Liver (tissue), 9 donors: ENCODE measurements around the gene LDHAL6B. TPM values are rescaled to one million over a fixed set of nuclear protein-coding genes. Genes with fewer than 3 reads are reported as not detected.

Experiments used
- DNase-seq: peaks from one replicate; pipeline ENCODE4 v3.0.0-alpha.2; 2017; ENCODE audit warnings: low spot score
- H3K27ac ChIP-seq, 2 donors: one replicate each; pipeline ENCODE4 v1.7.0; 2013; ENCODE audit warnings: inconsistent platforms in 2 of 2, low read length in 2 of 2, control low read depth in 1 of 2, low read depth in 1 of 2, mild to moderate bottlenecking in 1 of 2
- H3K27me3 ChIP-seq, 4 donors: one replicate each; pipeline versions ENCODE4 v1.6.1 to v1.7.0; 2013; ENCODE audit warnings: low read length in 3 of 4, inconsistent platforms in 1 of 4, mild to moderate bottlenecking in 1 of 4, moderate library complexity in 1 of 4; ENCODE audit not compliant: control insufficient read depth in 4 of 4, insufficient read depth in 4 of 4
- H3K36me3 ChIP-seq, 4 donors: one replicate each; pipeline versions ENCODE4 v1.6.1 to v1.7.0; 2013; ENCODE audit warnings: low read length in 3 of 4, mild to moderate bottlenecking in 3 of 4, low read depth in 1 of 4, moderate library complexity in 1 of 4; ENCODE audit not compliant: control insufficient read depth in 4 of 4, insufficient read depth in 3 of 4
- H3K4me1 ChIP-seq, 4 donors: one replicate each; pipeline versions ENCODE4 v1.6.1 to v1.7.0; 2013; ENCODE audit warnings: low read length in 3 of 4, mild to moderate bottlenecking in 3 of 4, moderate library complexity in 1 of 4; ENCODE audit not compliant: control insufficient read depth in 4 of 4, insufficient read depth in 4 of 4
- H3K4me3 ChIP-seq, 3 donors: one replicate each; pipeline versions ENCODE4 v1.6.1 to v1.7.0; 2013; ENCODE audit warnings: low read length in 3 of 3, control low read depth in 1 of 3, low read depth in 1 of 3, mild to moderate bottlenecking in 1 of 3
- H3K9ac ChIP-seq, 2 donors: one replicate each; pipeline ENCODE4 v1.7.0; 2013; ENCODE audit warnings: low read length in 2 of 2, mild to moderate bottlenecking in 2 of 2, moderate library complexity in 2 of 2, control low read depth in 1 of 2, low read depth in 1 of 2
- H3K9me3 ChIP-seq, 4 donors: one replicate each; pipeline versions ENCODE4 v1.6.1 to v1.7.0; 2013; ENCODE audit warnings: low read length in 3 of 4; ENCODE audit not compliant: control insufficient read depth in 4 of 4
- ATF3 ChIP-seq: IDR thresholded peaks from 2 replicates; pipeline ENCODE4 v1.6.1; 2016; ENCODE audit warnings: antibody characterized with exemption
- CTCF ChIP-seq: fragments of 150-350 bp; IDR thresholded peaks from 2 replicates; pipeline ENCODE4 v1.5.1; 2017; ENCODE audit warnings: improper control_type of control experiment, low read depth, low read length; ENCODE audit not compliant: missing input control
- EGR1 ChIP-seq, 2 donors: IDR thresholded peaks; 2 replicates each; pipeline ENCODE4 v1.6.1; 2016 to 2018; ENCODE audit warnings: antibody characterized with exemption in 2 of 2, low read depth in 2 of 2
- FOXA1 ChIP-seq: IDR thresholded peaks from 2 replicates; pipeline ENCODE4 v1.6.1; 2016; ENCODE audit warnings: antibody characterized with exemption
- GABPA ChIP-seq, 2 donors: IDR thresholded peaks in 1 of 2; conservative IDR thresholded peaks in 1 of 2; 2 replicates each; pipeline ENCODE4 v1.6.1; 2016; ENCODE audit warnings: antibody characterized with exemption in 2 of 2, mild to moderate bottlenecking in 1 of 2, moderate library complexity in 1 of 2
- HNF4A ChIP-seq, 2 donors: conservative IDR thresholded peaks; 2 replicates each; pipeline ENCODE4 v1.6.1; 2016; ENCODE audit warnings: antibody characterized with exemption in 2 of 2, mild to moderate bottlenecking in 2 of 2
- HNF4G ChIP-seq: IDR thresholded peaks from 2 replicates; pipeline ENCODE4 v1.6.1; 2016; ENCODE audit warnings: antibody characterized with exemption
- JUND ChIP-seq, 2 donors: IDR thresholded peaks; 2 replicates each; pipeline ENCODE4 v1.6.1; 2016; ENCODE audit warnings: antibody characterized with exemption in 2 of 2
- NR2F2 ChIP-seq: IDR thresholded peaks from 2 replicates; pipeline ENCODE4 v1.6.1; 2016; ENCODE audit warnings: antibody characterized with exemption
- RAD21 ChIP-seq, 2 donors: IDR thresholded peaks; 2 replicates each; pipeline ENCODE4 v1.6.1; 2016; ENCODE audit warnings: antibody characterized with exemption in 2 of 2, mild to moderate bottlenecking in 2 of 2
- RXRA ChIP-seq, 2 donors: IDR thresholded peaks; 2 replicates each; pipeline ENCODE4 v1.6.1; 2017 to 2018; ENCODE audit warnings: antibody characterized with exemption in 2 of 2, mild to moderate bottlenecking in 1 of 2
- SP1 ChIP-seq: IDR thresholded peaks from 2 replicates; pipeline ENCODE4 v1.6.1; 2018; ENCODE audit warnings: antibody characterized with exemption, mild to moderate bottlenecking
- YY1 ChIP-seq: IDR thresholded peaks from 2 replicates; pipeline ENCODE4 v1.6.1; 2016; ENCODE audit warnings: antibody characterized with exemption, mild to moderate bottlenecking
- ZBTB33 ChIP-seq: IDR thresholded peaks from 2 replicates; pipeline ENCODE4 v1.6.1; 2016; ENCODE audit warnings: antibody characterized with exemption
- WGBS: extraction: QIAGEN DNeasy Blood & Tissue Kit; methylation state at CpG from one replicate; pipeline ENCODE4 v1.1.7; 2013; 5-methylcytosine and 5-hydroxymethylcytosine counted together
- polyA plus RNA-seq, 2 donors: library from polyadenylated mRNA; stranded (reverse) in 1 of 2; unstranded in 1 of 2; fragments of 200-250 nt in 1 of 2; fragments of >200 nt in 1 of 2; fragmentation: Nextera tagmentation in 1 of 2; extraction: Ambion mirVana in 1 of 2; gene quantifications; one replicate each; pipeline versions ENCODE4 v1.2.1 to v1.2.3, GENCODE V29; 2013 to 2015
- total RNA-seq, 2 donors: library from RNA; depleted of rRNA; stranded (reverse); fragments of >200 nt; gene quantifications; one replicate each; pipeline ENCODE4 v1.2.3, GENCODE V29; 2014
- TF ChIP-seq, protein P1 (sequence below): IDR thresholded peaks from 2 replicates; pipeline ENCODE4 v1.6.1; 2016; ENCODE audit warnings: antibody characterized with exemption, mild to moderate bottlenecking
- TF ChIP-seq, protein P2 (sequence below): IDR thresholded peaks from 2 replicates; pipeline ENCODE4 v1.6.1; 2016; ENCODE audit warnings: antibody characterized with exemption
- donor health status: healthy.
- donor health status: healthy.
- donor health status: healthy.
- donor health status: healthy.
- donor health status: healthy.

The LDHAL6B gene
- total and polyA plus RNA-seq, 4 donors, result not detected

DNA sequence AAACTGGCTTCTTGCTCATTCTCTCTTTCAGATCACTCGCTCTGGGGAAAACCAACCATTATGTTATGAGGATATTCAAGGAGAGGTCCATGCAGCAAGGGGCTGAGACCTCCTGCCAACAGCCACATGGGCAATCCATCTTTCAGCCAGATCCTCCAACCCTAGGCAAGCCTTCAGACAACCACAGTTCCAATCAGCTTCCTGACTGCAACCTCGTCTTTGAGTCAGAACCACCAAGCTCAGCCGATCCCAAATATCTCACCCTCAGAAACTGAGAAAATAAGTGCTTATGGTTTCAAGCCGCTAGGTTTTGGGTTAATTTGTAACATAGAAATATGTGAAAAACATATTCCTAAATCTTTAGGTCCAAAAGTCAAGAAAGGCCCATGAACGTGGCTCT lies 10.3 kb downstream of the LDHAL6B start:
- WGBS, result 91% methylated on average over 5 of the region's 5 CpGs
- H3K9me3 ChIP-seq, result no peaks in the 10 kb centered on the region
- TF ChIP-seq HNF4G, result no peak
- TF ChIP-seq YY1, result no peak
- no peak for DNase-seq
- H3K27ac ChIP-seq, result no peak overlapping the region
- no peak overlapping the region for H3K9ac ChIP-seq
- H3K27me3 ChIP-seq, result no peaks in the 10 kb centered on the region
- peaks cover 9 to 53% (median 28%) of the 10 kb centered on the region in 4 donors for H3K36me3 ChIP-seq
- H3K4me1 ChIP-seq, result no peaks in the 10 kb centered on the region
- no peak overlapping the region for H3K4me3 ChIP-seq

DNA sequence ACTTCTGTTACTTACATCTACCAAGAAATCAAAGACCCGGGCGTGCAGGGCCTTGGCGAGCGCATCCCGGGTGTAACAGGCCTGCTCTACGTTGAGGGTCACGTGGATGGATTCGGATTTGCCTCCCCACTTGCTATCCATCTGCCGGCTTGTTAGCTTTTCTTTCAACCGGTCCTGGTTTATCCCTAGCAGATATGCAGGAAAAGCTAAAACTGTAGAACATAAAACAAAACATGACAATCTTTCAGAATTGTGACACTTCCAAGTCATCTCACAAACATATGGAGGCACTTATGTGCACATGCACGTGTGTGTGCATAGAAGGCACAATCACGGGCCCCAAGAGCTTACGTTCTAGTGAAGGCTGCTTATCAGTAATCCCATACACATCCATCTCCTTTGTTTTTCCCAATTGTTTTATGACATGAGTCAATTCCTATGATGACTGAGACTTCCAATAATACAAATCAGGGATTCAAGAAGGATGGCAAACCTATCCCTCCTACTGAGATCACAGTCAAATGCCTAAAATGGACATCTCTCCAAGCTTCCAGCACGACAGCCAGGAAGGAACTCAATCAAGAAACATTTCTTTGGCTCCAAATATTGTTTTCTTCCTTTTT lies 11.3 kb downstream of the LDHAL6B start:
- Histone ChIP-seq H3K4me3 (no peak overlapping the region), H3K9me3 (no peaks in the 10 kb centered on the region), H3K9ac (no peak overlapping the region), H3K36me3 (peaks cover 9 to 58% (median 37%) of the 10 kb centered on the region in 4 donors), H3K4me1 (no peaks in the 10 kb centered on the region), H3K27ac (no peak overlapping the region), H3K27me3 (no peaks in the 10 kb centered on the region)
- TF ChIP-seq, protein P1, sequence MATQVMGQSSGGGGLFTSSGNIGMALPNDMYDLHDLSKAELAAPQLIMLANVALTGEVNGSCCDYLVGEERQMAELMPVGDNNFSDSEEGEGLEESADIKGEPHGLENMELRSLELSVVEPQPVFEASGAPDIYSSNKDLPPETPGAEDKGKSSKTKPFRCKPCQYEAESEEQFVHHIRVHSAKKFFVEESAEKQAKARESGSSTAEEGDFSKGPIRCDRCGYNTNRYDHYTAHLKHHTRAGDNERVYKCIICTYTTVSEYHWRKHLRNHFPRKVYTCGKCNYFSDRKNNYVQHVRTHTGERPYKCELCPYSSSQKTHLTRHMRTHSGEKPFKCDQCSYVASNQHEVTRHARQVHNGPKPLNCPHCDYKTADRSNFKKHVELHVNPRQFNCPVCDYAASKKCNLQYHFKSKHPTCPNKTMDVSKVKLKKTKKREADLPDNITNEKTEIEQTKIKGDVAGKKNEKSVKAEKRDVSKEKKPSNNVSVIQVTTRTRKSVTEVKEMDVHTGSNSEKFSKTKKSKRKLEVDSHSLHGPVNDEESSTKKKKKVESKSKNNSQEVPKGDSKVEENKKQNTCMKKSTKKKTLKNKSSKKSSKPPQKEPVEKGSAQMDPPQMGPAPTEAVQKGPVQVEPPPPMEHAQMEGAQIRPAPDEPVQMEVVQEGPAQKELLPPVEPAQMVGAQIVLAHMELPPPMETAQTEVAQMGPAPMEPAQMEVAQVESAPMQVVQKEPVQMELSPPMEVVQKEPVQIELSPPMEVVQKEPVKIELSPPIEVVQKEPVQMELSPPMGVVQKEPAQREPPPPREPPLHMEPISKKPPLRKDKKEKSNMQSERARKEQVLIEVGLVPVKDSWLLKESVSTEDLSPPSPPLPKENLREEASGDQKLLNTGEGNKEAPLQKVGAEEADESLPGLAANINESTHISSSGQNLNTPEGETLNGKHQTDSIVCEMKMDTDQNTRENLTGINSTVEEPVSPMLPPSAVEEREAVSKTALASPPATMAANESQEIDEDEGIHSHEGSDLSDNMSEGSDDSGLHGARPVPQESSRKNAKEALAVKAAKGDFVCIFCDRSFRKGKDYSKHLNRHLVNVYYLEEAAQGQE, result no peak
- TF ChIP-seq HNF4A (conservative IDR thresholded peaks at IDR 0.05), result no peak
- TF ChIP-seq, protein P2, sequence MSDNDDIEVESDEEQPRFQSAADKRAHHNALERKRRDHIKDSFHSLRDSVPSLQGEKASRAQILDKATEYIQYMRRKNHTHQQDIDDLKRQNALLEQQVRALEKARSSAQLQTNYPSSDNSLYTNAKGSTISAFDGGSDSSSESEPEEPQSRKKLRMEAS, result no peak
- TF ChIP-seq EGR1 (IDR thresholded peaks at IDR 0.05; ENCODE audit: low read depth in 2 of 2), result no peak
- TF ChIP-seq RXRA (IDR thresholded peaks at IDR 0.05), result no peak
- no peak for TF ChIP-seq FOXA1
- TF ChIP-seq ZBTB33, result no peak
- no peak for TF ChIP-seq HNF4G
- no peak for TF ChIP-seq NR2F2
- no peak for DNase-seq
- WGBS, result 95% methylated on average over 14 of the region's 14 CpGs

GRCh38 chr15:59218710-59219109 lies 12.1 kb downstream of the LDHAL6B start:
- DNase-seq, result no peak
- Histone ChIP-seq H3K9me3 (no peaks in the 10 kb centered on the region), H3K4me3 (no peak overlapping the region), H3K27me3 (no peaks in the 10 kb centered on the region), H3K4me1 (no peaks in the 10 kb centered on the region), H3K9ac (no peak overlapping the region), H3K36me3 (peaks cover 7 to 62% (median 43%) of the 10 kb centered on the region in 4 donors), H3K27ac (no peak overlapping the region)
- WGBS, result 90% methylated on average over 3 of the region's 3 CpGs
- TF ChIP-seq CTCF (no peak), ATF3 (no peak), JUND (IDR thresholded peaks at IDR 0.05) (no peak), RAD21 (IDR thresholded peaks at IDR 0.05) (no peak), YY1 (no peak), GABPA (IDR thresholded peaks at IDR 0.05 in 1 of 2, conservative IDR thresholded peaks at IDR 0.05 in 1 of 2) (no peak), HNF4G (no peak), SP1 (no peak), FOXA1 (no peak)
- TF ChIP-seq, protein P1, result no peak
